Astrocyte (in vitro differentiated cells and primary cell): ENCODE measurements around the gene SAYSD1. TPM values are rescaled to one million over a fixed set of nuclear protein-coding genes. Genes with fewer than 3 reads are reported as not detected.
A peak's percentile ranks its signal among the peaks of the same experiment; 100 is the strongest.

Source experiments
- DNase-seq: peaks from one replicate; pipeline ENCODE4 v3.0.0-alpha.2; 2010; ENCODE audit warnings: low read depth
- FAIRE-seq: peaks from 2 replicates; lab custom pipeline; 2011; peaks lifted over from hg19 to GRCh38; lab: Jason Lieb, UNC
- H2AFZ ChIP-seq: 2 replicates; pipeline ENCODE4 v1.6.0; 2012; ENCODE audit warnings: low read depth, low read length, inconsistent platforms
- H3K27ac ChIP-seq: 2 replicates; pipeline ENCODE4 v1.5.1; 2011; ENCODE audit warnings: low read depth, low read length, inconsistent platforms
- H3K27me3 ChIP-seq: 2 replicates; pipeline ENCODE4 v1.6.0; 2011; ENCODE audit warnings: low read length, inconsistent platforms; ENCODE audit not compliant: insufficient read depth
- H3K36me3 ChIP-seq: 2 replicates; pipeline ENCODE4 v1.5.1; 2011; ENCODE audit warnings: low read length, inconsistent platforms; ENCODE audit not compliant: insufficient read depth
- H3K4me1 ChIP-seq: 2 replicates; pipeline ENCODE4 v1.5.1; 2011; ENCODE audit warnings: low read length, inconsistent platforms; ENCODE audit not compliant: insufficient read depth
- H3K4me2 ChIP-seq: 2 replicates; pipeline ENCODE4 v1.6.0; 2012; ENCODE audit warnings: low read length, inconsistent platforms
- H3K4me3 ChIP-seq: 2 replicates; pipeline ENCODE4 v1.5.1; 2011; ENCODE audit warnings: low read depth, mild to moderate bottlenecking, low read length, inconsistent platforms; ENCODE audit not compliant: insufficient read depth
- H3K79me2 ChIP-seq: 2 replicates; pipeline ENCODE4 v1.6.0; 2012; ENCODE audit warnings: mild to moderate bottlenecking, low read length, inconsistent platforms; ENCODE audit not compliant: insufficient read depth
- H3K9ac ChIP-seq: 2 replicates; pipeline ENCODE4 v1.6.0; 2012; ENCODE audit warnings: mild to moderate bottlenecking, low read length, inconsistent platforms
- H3K9me3 ChIP-seq: 2 replicates; pipeline ENCODE4 v1.5.1; 2012; ENCODE audit warnings: low read depth, mild to moderate bottlenecking, low read length, inconsistent platforms; ENCODE audit not compliant: insufficient read depth
- H4K20me1 ChIP-seq: 2 replicates; pipeline ENCODE4 v1.6.0; 2012; ENCODE audit warnings: low read length, inconsistent platforms; ENCODE audit not compliant: insufficient read depth
- H3K27ac Mint-ChIP-seq: one replicate; pipeline ENCODE4 v1.8.0; 2021; ENCODE audit warnings: mild to moderate bottlenecking, mixed read lengths; ENCODE audit not compliant: unreplicated experiment
- H3K27me3 Mint-ChIP-seq: one replicate; pipeline ENCODE4 v1.8.0; 2021; ENCODE audit warnings: low read depth, mixed read lengths; ENCODE audit not compliant: unreplicated experiment
- H3K36me3 Mint-ChIP-seq: one replicate; pipeline ENCODE4 v1.8.0; 2021; ENCODE audit warnings: low read depth, mixed read lengths; ENCODE audit not compliant: unreplicated experiment
- H3K4me1 Mint-ChIP-seq: one replicate; pipeline ENCODE4 v1.8.0; 2021; ENCODE audit warnings: low read depth, mixed read lengths; ENCODE audit not compliant: unreplicated experiment
- H3K4me3 Mint-ChIP-seq: one replicate; pipeline ENCODE4 v1.8.0; 2021; ENCODE audit warnings: mild to moderate bottlenecking, moderate library complexity, mixed read lengths; ENCODE audit not compliant: unreplicated experiment
- H3K9me3 Mint-ChIP-seq: one replicate; pipeline ENCODE4 v1.8.0; 2021; ENCODE audit warnings: mild to moderate bottlenecking, mixed read lengths; ENCODE audit not compliant: unreplicated experiment
- EZH2 ChIP-seq: IDR thresholded peaks from 2 replicates; pipeline ENCODE4 v1.6.1; 2012; ENCODE audit warnings: mild to moderate bottlenecking, low read length, inconsistent platforms; ENCODE audit not compliant: insufficient read depth
- total RNA-seq: library from RNA; stranded (reverse); gene quantifications from 2 replicates; pipeline ENCODE4 v1.2.1, GENCODE V29; 2021
- TF ChIP-seq, protein P1 (sequence below): IDR thresholded peaks from 2 replicates; pipeline ENCODE4 v1.5.1; 2011; ENCODE audit warnings: low read depth, mild to moderate bottlenecking, inconsistent platforms, low read length, moderate library complexity; ENCODE audit not compliant: insufficient read depth

Gene SAYSD1
- total RNA-seq, 1 donor from 2014 or later: 9.4 TPM

DNA sequence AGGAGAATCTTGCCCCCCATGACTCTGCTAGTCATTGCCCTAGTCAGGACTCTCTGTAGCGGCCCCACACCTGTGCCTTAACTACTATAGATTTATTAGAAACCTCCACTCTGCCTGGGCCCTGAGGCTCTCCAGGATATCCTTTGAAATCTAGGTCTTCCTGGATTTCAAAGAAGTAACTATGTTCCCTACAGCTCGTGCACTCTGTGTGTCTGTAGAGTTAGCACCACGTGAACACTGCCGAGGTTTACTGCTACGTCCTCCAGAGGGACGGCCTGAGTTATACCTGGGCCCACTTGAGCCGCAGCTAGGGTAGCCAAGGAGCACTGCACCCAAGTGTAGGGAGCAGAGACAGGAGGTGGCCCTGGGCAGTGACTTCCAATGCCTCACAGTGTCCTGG lies 46.6 kb downstream of the SAYSD1 start:
- DNase-seq (no peak), FAIRE-seq (no peak)

DNA sequence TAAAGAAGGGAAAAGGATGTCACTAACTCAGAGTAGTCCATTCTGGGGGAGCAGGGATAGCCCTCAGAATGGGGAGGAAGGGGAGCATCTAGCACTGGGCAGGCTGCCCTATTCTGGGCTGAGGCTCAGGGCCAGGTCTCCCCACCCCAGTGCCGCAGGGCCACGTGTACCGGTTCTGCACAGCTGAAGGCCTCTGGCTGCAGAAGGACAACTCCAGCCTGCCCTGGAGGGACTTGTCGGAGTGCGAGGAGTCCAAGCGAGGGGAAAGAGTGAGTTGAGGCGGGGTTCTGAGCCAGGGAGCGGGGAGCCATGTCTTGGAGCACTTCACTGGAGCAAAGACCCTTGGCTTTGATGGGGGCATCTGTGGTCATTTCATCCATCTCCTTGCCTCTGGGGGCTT lies 49.4 kb downstream of the SAYSD1 start:
- Histone ChIP-seq H3K27me3 (no peaks in the 10 kb centered on the region), H4K20me1 (no peaks in the 10 kb centered on the region), H3K4me1 (no peaks in the 10 kb centered on the region), H2AFZ (no peak overlapping the region), H3K36me3 (no peaks in the 10 kb centered on the region), H3K4me3 (no peak overlapping the region), H3K79me2 (no peaks in the 10 kb centered on the region), H3K27ac (no peak overlapping the region), H3K9ac (no peak overlapping the region), H3K4me2 (no peak overlapping the region), H3K9me3 (no peaks in the 10 kb centered on the region)
- H3K9me3 Mint-ChIP-seq: peaks cover 12% of the 10 kb centered on the region
- no peaks in the 10 kb centered on the region for H3K4me1 Mint-ChIP-seq
- FAIRE-seq: no peak
- H3K27me3 Mint-ChIP-seq: peaks cover 60% of the 10 kb centered on the region
- no peak for DNase-seq
- TF ChIP-seq, protein P1, sequence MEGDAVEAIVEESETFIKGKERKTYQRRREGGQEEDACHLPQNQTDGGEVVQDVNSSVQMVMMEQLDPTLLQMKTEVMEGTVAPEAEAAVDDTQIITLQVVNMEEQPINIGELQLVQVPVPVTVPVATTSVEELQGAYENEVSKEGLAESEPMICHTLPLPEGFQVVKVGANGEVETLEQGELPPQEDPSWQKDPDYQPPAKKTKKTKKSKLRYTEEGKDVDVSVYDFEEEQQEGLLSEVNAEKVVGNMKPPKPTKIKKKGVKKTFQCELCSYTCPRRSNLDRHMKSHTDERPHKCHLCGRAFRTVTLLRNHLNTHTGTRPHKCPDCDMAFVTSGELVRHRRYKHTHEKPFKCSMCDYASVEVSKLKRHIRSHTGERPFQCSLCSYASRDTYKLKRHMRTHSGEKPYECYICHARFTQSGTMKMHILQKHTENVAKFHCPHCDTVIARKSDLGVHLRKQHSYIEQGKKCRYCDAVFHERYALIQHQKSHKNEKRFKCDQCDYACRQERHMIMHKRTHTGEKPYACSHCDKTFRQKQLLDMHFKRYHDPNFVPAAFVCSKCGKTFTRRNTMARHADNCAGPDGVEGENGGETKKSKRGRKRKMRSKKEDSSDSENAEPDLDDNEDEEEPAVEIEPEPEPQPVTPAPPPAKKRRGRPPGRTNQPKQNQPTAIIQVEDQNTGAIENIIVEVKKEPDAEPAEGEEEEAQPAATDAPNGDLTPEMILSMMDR: no peak
- no peak for TF ChIP-seq EZH2
- H3K27ac Mint-ChIP-seq: no peak overlapping the region
- no peaks in the 10 kb centered on the region for H3K36me3 Mint-ChIP-seq
- H3K4me3 Mint-ChIP-seq: no peak overlapping the region

More for the DNA sequence above, 46.6 kb downstream of the SAYSD1 start:
- H3K36me3 ChIP-seq: no peaks in the 10 kb centered on the region
- H4K20me1 ChIP-seq: no peaks in the 10 kb centered on the region
- peaks cover 12% of the 10 kb centered on the region for H3K9me3 Mint-ChIP-seq
- H3K27me3 ChIP-seq: no peaks in the 10 kb centered on the region
- H3K27ac ChIP-seq: no peak overlapping the region
- H3K4me3 ChIP-seq: no peak overlapping the region
- H3K4me1 ChIP-seq: no peaks in the 10 kb centered on the region
- H3K4me2 ChIP-seq: no peak overlapping the region
- H3K4me1 Mint-ChIP-seq: no peaks in the 10 kb centered on the region
- H2AFZ ChIP-seq: no peak overlapping the region
- no peaks in the 10 kb centered on the region for H3K9me3 ChIP-seq
- H3K27ac Mint-ChIP-seq: peak overlapping the region; percentile 26
- no peaks in the 10 kb centered on the region for H3K79me2 ChIP-seq
- no peak overlapping the region for H3K4me3 Mint-ChIP-seq
- no peak overlapping the region for H3K9ac ChIP-seq
- H3K36me3 Mint-ChIP-seq: no peaks in the 10 kb centered on the region
- TF ChIP-seq, protein P1: no peak
- no peak for TF ChIP-seq EZH2
- peaks cover 43% of the 10 kb centered on the region for H3K27me3 Mint-ChIP-seq

DNA sequence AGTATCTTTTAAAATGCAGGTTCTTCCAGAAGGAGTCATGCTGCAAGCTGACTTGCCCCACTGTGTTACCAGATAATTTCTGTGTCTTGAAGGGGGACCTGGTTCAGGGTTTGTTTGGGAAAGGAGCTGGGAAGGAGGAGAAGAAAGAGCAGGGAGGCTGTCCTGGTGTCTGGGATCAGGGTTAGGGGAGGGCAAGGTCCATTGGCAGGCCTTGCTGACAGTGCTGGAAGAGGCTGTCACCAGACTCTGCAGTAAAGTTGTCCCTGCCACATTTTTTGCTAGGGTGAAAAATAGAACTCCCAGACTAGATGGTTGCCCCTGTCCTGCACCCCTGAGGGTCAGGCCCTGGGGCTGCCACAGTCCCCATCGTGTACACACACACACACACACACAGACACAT lies 51.5 kb downstream of the SAYSD1 start:
- Mint-ChIP-seq H3K36me3 (no peaks in the 10 kb centered on the region), H3K27ac (no peak overlapping the region), H3K4me1 (no peaks in the 10 kb centered on the region), H3K4me3 (no peak overlapping the region), H3K9me3 (peaks cover 8% of the 10 kb centered on the region), H3K27me3 (peaks cover 66% of the 10 kb centered on the region)
- TF ChIP-seq EZH2: no peak
- TF ChIP-seq, protein P1: no peak
- Histone ChIP-seq H3K9ac (no peak overlapping the region), H3K36me3 (no peaks in the 10 kb centered on the region), H3K4me2 (no peak overlapping the region), H4K20me1 (no peaks in the 10 kb centered on the region), H3K4me1 (no peaks in the 10 kb centered on the region), H3K4me3 (no peak overlapping the region), H3K27me3 (no peaks in the 10 kb centered on the region), H2AFZ (no peak overlapping the region), H3K79me2 (no peaks in the 10 kb centered on the region), H3K27ac (no peak overlapping the region), H3K9me3 (no peaks in the 10 kb centered on the region)
- FAIRE-seq (no peak), DNase-seq (no peak)
